Vagina (tissue), 2 donors: Measurements from ENCODE around the gene TMEM45A.

ENCODE experiments used
- POLR2A ChIP-seq, 2 donors: fragments of 450-650 bp; IDR thresholded peaks; one replicate each; pipeline ENCODE4 v1.6.1; 2017; ENCODE audit warnings: antibody characterized with exemption in 2 of 2, mild to moderate bottlenecking in 2 of 2, moderate library complexity in 2 of 2
- TF ChIP-seq, protein P1 (sequence below), 3 experiments: fragments of 450-650 bp in 2 of 3; fragments of 200-600 bp in 1 of 3; sonication (generic) in 1 of 3; IDR thresholded peaks; one replicate each; pipeline ENCODE4 v1.5.1; 2017 to 2019; ENCODE audit warnings: antibody characterized with exemption in 3 of 3, mild to moderate bottlenecking in 2 of 3, moderate library complexity in 2 of 3

- TF ChIP-seq, protein P1, sequence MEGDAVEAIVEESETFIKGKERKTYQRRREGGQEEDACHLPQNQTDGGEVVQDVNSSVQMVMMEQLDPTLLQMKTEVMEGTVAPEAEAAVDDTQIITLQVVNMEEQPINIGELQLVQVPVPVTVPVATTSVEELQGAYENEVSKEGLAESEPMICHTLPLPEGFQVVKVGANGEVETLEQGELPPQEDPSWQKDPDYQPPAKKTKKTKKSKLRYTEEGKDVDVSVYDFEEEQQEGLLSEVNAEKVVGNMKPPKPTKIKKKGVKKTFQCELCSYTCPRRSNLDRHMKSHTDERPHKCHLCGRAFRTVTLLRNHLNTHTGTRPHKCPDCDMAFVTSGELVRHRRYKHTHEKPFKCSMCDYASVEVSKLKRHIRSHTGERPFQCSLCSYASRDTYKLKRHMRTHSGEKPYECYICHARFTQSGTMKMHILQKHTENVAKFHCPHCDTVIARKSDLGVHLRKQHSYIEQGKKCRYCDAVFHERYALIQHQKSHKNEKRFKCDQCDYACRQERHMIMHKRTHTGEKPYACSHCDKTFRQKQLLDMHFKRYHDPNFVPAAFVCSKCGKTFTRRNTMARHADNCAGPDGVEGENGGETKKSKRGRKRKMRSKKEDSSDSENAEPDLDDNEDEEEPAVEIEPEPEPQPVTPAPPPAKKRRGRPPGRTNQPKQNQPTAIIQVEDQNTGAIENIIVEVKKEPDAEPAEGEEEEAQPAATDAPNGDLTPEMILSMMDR (IDR thresholded peaks at IDR 0.05) = no peak
- no peak for TF ChIP-seq POLR2A (IDR thresholded peaks at IDR 0.05)
Measured at GRCh38 chr3:100611221-100611620, 118.8 kb downstream of the TMEM45A start.
